ELR (cell line): ENCODE measurements around the gene FRMD5.

ENCODE experiments used
- DNase-seq: peaks from one replicate; pipeline ENCODE4 v3.0.0-alpha.2; 2015; ENCODE audit warnings: low read depth

Gene FRMD5

GRCh38 chr15:44093836-44094235, 101.2 kb downstream of the FRMD5 start:
- DNase-seq = no peak

- DNase-seq = peak; percentile 21
Observed at GRCh38 chr15:44092221-44092620, 102.8 kb downstream of the FRMD5 start.

- DNase-seq = peak; percentile 93
Observed at GRCh38 chr15:44087578-44088465, 107.2 kb downstream of the FRMD5 start.

GRCh38 chr15:44084770-44085169, 110.3 kb downstream of the FRMD5 start:
- peak; percentile 11 for DNase-seq

GRCh38 chr15:44084171-44084570, 110.9 kb downstream of the FRMD5 start:
- DNase-seq = no peak

- DNase-seq = no peak
Observed at GRCh38 chr15:44082558-44083157, 112.4 kb downstream of the FRMD5 start.

GRCh38 chr15:44081026-44082013, 113.8 kb downstream of the FRMD5 start:
- peak; percentile 17 for DNase-seq

GRCh38 chr15:44075535-44075934, 119.5 kb downstream of the FRMD5 start:
- peak; percentile 7 for DNase-seq

GRCh38 chr15:44069489-44069888, 125.6 kb downstream of the FRMD5 start:
- DNase-seq = no peak

- DNase-seq = no peak
Observed at GRCh38 chr15:44068347-44068746, 126.7 kb downstream of the FRMD5 start.

- DNase-seq = peak; percentile 80
Observed at GRCh38 chr15:44066211-44066827, 128.8 kb downstream of the FRMD5 start.

- no peak for DNase-seq
Observed at GRCh38 chr15:44064706-44065105, 130.4 kb downstream of the FRMD5 start.

- no peak for DNase-seq
Observed at GRCh38 chr15:44058126-44058525, 136.9 kb downstream of the FRMD5 start.

GRCh38 chr15:44045661-44046060, 149.4 kb downstream of the FRMD5 start:
- no peak for DNase-seq

GRCh38 chr15:44045217-44045616, 149.9 kb downstream of the FRMD5 start:
- no peak for DNase-seq

- no peak for DNase-seq
Observed at GRCh38 chr15:44038755-44039191, 156.3 kb downstream of the FRMD5 start.

GRCh38 chr15:44035781-44036699, 159.0 kb downstream of the FRMD5 start:
- no peak for DNase-seq

GRCh38 chr15:44034933-44035624, 160.0 kb downstream of the FRMD5 start:
- DNase-seq = peak; percentile 73

GRCh38 chr15:44034334-44034733, 160.7 kb downstream of the FRMD5 start:
- no peak for DNase-seq

- peak; percentile 79 for DNase-seq
Observed at GRCh38 chr15:44033894-44034293, 161.2 kb downstream of the FRMD5 start.
